Chondrocyte (in vitro differentiated cells): ENCODE results near the gene GSDMA. TPM values are rescaled to one million over a fixed set of nuclear protein-coding genes. Genes with fewer than 3 reads are reported as not detected.

ENCODE experiments used
- DNase-seq: peaks from one replicate; pipeline ENCODE4 v3.0.0; 2021; ENCODE audit warnings: mixed read lengths, low spot score
- H3K27ac Mint-ChIP-seq: one replicate; pipeline ENCODE4 v1.8.0; 2021; ENCODE audit warnings: mild to moderate bottlenecking, moderate library complexity, mixed read lengths; ENCODE audit not compliant: unreplicated experiment
- H3K27me3 Mint-ChIP-seq: 2 replicates; pipeline ENCODE4 v1.8.0; 2021; ENCODE audit warnings: low read depth, mixed read lengths
- H3K36me3 Mint-ChIP-seq: 2 replicates; pipeline ENCODE4 v1.8.0; 2021; ENCODE audit warnings: low read depth, mixed read lengths
- H3K4me1 Mint-ChIP-seq: 2 replicates; pipeline ENCODE4 v1.8.0; 2021; ENCODE audit warnings: low read depth, mild to moderate bottlenecking, mixed read lengths
- H3K4me3 Mint-ChIP-seq: one replicate; pipeline ENCODE4 v1.8.0; 2021; ENCODE audit warnings: mild to moderate bottlenecking, moderate library complexity, mixed read lengths; ENCODE audit not compliant: unreplicated experiment
- H3K9me3 Mint-ChIP-seq: 2 replicates; pipeline ENCODE4 v1.8.0; 2021; ENCODE audit warnings: low read depth, mixed read lengths
- total RNA-seq: library from RNA; stranded (reverse); gene quantifications from 3 replicates; pipeline ENCODE4 v1.2.1, GENCODE V29; 2021
- TF ChIP-seq, protein P1 (sequence below): fragments of 200-600 bp; sonication (generic); IDR thresholded peaks from 2 replicates; pipeline ENCODE4 v1.5.0; 2021; ENCODE audit warnings: antibody characterized with exemption, mild to moderate bottlenecking, moderate library complexity

The GSDMA gene
- total RNA-seq, 1 donor from 2014 or later, result not detected

DNA sequence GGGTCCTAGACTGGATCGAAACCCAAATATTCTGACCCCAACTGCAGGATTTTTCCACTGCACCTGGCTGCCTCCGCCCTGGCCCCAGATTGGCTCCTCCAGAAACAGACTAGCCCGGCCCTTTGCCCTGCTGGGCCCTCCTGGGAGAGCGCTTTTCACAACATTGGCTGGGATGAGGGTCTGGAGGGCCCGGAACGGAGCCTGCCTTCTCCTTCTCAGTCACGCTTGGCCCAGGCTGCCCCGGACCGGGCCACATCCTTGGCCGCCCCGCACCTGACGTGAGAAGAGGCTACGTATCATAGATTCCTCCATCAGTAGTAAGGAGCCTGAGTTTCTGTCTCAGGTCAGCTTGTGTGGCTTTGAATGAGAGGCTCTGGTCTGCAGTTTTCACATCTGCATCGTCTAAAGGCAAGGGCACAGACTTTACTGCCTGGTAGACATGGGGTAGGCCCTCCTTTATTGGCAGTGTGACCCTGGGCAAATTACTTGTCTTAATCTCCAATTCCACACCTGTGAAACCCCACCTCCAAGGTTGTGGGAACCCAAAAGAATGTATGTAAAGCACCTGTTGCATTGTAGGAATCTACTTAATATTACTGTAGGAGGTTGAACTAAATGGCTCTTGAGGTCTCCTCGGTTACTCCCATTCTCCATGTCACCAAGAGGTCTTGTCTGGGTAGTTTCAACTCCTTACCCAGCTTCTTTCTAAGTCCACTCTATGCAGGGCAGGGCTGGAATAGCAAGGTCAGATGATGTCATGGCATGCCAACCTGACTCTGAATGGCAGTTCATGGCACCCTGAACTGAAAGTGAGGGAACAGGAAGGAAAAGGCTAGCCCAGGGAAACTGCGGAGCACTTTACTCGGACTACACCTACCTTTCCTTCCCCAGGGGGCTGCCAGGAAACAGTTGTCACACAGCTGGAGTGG lies 34.6 kb upstream of the GSDMA start:
- Mint-ChIP-seq H3K9me3 (no peaks in the 10 kb centered on the region), H3K36me3 (peaks cover 2% of the 10 kb centered on the region), H3K4me1 (peaks cover 55% of the 10 kb centered on the region), H3K27ac (peak overlapping the region; percentile 99), H3K4me3 (peak overlapping the region; percentile 72), H3K27me3 (no peaks in the 10 kb centered on the region)
- no peak for DNase-seq
- TF ChIP-seq, protein P1, sequence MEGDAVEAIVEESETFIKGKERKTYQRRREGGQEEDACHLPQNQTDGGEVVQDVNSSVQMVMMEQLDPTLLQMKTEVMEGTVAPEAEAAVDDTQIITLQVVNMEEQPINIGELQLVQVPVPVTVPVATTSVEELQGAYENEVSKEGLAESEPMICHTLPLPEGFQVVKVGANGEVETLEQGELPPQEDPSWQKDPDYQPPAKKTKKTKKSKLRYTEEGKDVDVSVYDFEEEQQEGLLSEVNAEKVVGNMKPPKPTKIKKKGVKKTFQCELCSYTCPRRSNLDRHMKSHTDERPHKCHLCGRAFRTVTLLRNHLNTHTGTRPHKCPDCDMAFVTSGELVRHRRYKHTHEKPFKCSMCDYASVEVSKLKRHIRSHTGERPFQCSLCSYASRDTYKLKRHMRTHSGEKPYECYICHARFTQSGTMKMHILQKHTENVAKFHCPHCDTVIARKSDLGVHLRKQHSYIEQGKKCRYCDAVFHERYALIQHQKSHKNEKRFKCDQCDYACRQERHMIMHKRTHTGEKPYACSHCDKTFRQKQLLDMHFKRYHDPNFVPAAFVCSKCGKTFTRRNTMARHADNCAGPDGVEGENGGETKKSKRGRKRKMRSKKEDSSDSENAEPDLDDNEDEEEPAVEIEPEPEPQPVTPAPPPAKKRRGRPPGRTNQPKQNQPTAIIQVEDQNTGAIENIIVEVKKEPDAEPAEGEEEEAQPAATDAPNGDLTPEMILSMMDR, result no peak

DNA sequence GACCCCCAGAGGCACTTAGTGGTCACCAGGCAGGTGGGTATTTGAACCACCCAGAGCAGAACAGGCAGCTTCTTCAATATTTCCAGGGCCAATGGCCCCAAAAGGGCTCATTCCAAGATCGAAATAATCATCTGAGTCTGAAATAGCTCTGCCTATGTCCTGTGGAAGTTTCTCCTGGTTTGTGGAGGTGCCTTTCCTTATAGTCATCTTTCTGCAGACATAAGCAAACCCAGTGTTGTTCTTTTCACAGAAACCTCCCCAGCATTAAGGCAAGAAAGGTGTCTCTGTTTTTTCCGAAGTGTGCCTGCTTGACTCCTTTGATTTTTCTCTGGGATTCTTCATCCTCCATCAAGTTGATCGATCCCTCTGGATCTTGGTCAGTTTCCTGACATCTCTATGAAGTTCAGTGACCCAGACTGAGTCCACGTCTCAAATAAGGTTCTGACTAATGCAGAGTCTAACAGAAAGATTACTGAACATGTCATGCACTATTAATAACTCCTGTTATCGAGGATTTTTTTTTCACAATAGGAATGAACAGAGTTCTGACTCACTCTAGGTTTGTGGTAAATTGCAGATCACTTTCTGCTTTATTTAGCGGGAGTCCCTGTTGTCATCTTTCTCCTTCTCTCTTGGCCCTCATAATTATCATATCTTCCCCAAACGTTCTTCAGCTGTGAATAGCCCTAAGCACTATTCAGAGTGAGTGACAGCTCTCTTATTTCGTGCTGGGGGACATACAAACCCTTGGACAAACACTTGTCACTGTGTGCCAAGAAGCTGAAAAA lies 33.8 kb upstream of the GSDMA start:
- peak overlapping the region; percentile 99 for H3K27ac Mint-ChIP-seq
- no peak for DNase-seq
- H3K9me3 Mint-ChIP-seq, result no peaks in the 10 kb centered on the region
- TF ChIP-seq, protein P1, result no peak
- H3K27me3 Mint-ChIP-seq, result no peaks in the 10 kb centered on the region
- H3K36me3 Mint-ChIP-seq, result no peaks in the 10 kb centered on the region
- H3K4me3 Mint-ChIP-seq, result peak overlapping the region; percentile 11
- H3K4me1 Mint-ChIP-seq, result peaks cover 58% of the 10 kb centered on the region

DNA sequence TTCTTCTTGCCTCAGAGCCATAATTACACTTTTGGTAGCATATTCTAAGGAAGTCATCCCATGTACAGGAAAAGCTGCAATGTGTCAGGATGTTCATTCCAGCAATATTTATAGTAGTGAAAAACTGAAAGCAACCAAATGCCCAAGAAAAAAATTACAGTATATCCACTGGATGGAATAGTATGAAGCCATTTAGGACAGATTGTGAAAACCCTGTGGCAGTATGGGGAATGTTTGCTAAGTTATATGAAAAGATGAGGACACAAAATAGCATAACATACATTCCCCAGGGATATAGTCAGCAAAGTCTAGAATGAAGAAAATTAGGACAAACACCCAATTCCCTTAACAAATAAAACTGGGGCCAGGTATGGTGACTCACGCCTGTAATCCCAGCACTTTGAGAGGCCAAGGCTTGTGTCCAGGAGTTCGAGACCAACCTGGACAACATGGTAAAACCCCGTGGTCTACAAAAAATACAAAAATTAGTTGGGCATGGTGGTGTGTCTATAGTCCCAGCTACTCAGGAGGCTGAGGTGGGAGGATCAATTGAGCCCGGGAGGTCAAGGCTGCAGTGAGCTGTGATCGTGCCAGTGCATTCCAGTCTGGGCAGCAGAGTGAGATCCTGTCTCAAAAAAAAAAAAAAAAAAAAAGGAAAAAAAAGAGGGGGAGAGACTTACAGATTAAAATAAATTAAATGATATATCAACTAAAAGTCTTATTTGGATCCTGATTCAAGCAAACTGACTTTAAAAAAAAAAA lies 33.0 kb upstream of the GSDMA start:
- H3K27ac Mint-ChIP-seq, result peak overlapping the region; percentile 99
- DNase-seq, result no peak
- H3K27me3 Mint-ChIP-seq, result no peaks in the 10 kb centered on the region
- no peak overlapping the region for H3K4me3 Mint-ChIP-seq
- peaks cover 53% of the 10 kb centered on the region for H3K4me1 Mint-ChIP-seq
- H3K9me3 Mint-ChIP-seq, result no peaks in the 10 kb centered on the region
- H3K36me3 Mint-ChIP-seq, result no peaks in the 10 kb centered on the region
- TF ChIP-seq, protein P1, result peak; percentile 11

DNA sequence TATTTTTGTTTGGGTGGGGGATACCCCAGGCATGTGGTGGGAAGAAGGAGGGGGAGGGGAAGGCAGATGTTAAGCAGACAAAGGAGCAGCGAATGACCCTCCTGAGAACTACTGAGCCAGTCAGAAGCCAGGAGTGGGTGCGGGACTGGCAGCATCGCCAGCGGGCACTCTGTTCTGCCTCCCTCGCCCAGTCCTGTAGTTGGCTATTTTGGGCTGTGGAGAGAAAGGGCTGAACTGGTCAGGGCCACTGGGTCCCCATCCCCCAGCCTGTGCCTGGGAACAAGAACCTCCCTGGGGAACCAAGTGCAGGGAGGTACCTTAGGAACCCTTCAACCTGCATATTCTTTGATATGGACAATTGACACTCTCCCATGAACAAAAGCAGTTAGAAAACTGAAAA lies 28.9 kb upstream of the GSDMA start:
- no peak for DNase-seq
- Mint-ChIP-seq H3K4me3 (no peak overlapping the region), H3K4me1 (peaks cover 22% of the 10 kb centered on the region), H3K27ac (peak overlapping the region; percentile 17), H3K9me3 (no peaks in the 10 kb centered on the region), H3K27me3 (no peaks in the 10 kb centered on the region), H3K36me3 (no peaks in the 10 kb centered on the region)
- TF ChIP-seq, protein P1, result no peak

DNA sequence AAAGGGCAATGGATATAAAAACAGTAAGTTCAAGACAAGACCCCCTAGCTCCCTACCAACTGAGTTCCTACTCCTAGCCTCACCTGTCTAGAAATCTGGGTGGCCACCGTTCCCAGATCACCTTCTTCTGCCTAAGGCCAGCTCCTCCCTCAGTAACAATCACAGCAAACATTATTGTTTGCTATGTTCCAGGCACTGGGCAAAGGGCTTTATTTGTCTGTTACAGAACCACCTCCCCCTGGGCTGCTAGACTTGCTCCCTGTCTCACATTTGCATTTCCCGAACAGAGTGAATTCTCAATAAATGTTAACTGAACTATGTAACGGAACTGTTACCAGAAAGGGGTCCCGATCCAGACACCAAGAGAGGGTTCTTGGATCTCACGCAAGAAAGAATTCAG lies 28.5 kb upstream of the GSDMA start:
- Mint-ChIP-seq H3K27me3 (no peaks in the 10 kb centered on the region), H3K27ac (no peak overlapping the region), H3K4me1 (peaks cover 20% of the 10 kb centered on the region), H3K36me3 (no peaks in the 10 kb centered on the region), H3K9me3 (no peaks in the 10 kb centered on the region), H3K4me3 (no peak overlapping the region)
- DNase-seq, result no peak
- TF ChIP-seq, protein P1, result no peak
